HuH-7 (cell line): Measurements from ENCODE around the gene TUSC7.

Experiments
- DNase-seq: peaks from one replicate; pipeline ENCODE4 v3.0.0; 2011; ENCODE audit warnings: low spot score

The TUSC7 gene

GRCh38 chr3:116709479-116709878 is at the start of gene TUSC7:
Gene TUSC7, plus strand, starts transcription at chr3:116709779.
- no peak for DNase-seq

GRCh38 chr3:116661196-116661595 is 48.4 kb upstream of the TUSC7 start:
- DNase-seq, result no peak

- no peak for DNase-seq
Measured at GRCh38 chr3:116663161-116664110, 46.1 kb upstream of the TUSC7 start.

DNA sequence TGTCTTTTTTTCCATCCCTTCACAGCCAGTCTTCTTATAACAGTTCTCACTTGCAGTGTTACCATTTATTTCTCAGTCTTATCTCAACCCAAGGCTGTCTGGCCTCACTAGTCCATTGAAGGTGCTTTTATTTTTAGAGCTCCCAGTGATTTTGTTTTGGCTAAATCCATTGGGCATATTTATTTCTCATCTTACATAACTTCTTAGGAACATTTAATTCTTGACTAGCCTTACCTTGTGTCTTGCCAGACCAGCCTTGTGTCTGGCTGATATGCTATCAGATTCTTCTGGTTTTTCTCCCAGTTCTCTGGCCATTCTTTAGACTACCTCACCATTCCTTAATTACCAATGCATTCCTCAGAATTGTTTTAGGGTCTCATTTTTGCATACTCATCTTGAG is 42.3 kb upstream of the TUSC7 start:
- DNase-seq, result no peak

DNA sequence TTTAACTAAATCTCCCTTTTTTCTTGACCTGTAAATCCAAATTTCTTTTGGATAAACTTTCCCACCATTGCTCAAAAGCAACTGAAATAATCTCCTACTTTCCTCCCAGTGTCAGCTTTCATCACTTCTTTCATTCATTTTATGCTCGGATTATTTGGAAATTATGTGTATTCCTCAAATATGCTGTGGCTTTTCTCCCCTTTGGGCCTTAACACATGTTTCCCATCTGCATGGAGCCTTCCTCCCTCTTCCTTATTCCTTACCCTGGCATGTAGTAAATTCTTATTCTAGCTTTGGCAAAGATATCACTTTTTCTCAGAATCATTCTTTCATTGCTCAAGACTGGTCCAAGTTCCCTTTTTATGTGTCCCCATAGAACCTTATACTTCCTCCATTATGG is 41.8 kb upstream of the TUSC7 start:
- DNase-seq, result no peak

DNA sequence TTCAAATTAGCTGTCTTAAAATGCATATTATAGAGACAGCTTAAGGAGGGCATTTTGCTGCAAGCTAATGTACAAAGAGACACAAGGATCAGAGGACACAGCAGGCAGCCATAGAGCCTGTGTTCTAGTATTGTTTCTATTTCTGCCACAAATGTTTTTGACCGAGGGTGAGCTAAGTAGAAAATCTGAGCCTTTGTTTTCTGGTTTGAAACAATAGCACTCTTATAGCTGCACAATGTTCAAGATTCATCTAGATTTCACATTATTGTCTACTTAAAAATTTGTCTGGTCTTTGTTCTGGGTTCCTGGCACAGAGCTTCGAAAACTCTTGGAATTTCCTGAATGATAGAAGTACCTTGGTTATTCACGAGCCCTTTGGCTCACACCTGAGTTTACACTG is 40.0 kb upstream of the TUSC7 start:
- no peak for DNase-seq

- no peak for DNase-seq
Measured at GRCh38 chr3:116671151-116671550, 38.4 kb upstream of the TUSC7 start.

DNA sequence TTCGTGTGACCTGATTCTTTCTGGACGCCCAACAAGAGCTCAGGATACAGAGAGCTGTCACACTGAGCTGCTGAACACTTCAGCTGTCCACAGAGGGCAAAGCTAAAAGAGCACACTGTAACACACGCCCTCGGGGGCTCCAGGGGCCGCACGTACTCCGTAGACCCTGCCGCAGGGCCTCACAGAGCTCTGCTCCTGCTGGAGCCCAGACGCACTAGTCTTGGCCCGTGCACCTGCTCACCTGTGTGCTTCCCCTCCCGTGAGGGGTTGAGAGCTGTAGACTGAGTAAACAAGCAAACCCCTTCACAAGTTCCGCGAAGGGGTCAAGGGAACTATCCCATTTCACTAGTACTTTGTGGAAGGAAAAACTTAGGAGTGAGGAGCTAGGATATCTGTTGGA is 30.7 kb upstream of the TUSC7 start:
- no peak for DNase-seq

- no peak for DNase-seq
Measured at GRCh38 chr3:116691041-116691440, 18.5 kb upstream of the TUSC7 start.

- no peak for DNase-seq
Measured at GRCh38 chr3:116701070-116701469, 8.5 kb upstream of the TUSC7 start.

DNA sequence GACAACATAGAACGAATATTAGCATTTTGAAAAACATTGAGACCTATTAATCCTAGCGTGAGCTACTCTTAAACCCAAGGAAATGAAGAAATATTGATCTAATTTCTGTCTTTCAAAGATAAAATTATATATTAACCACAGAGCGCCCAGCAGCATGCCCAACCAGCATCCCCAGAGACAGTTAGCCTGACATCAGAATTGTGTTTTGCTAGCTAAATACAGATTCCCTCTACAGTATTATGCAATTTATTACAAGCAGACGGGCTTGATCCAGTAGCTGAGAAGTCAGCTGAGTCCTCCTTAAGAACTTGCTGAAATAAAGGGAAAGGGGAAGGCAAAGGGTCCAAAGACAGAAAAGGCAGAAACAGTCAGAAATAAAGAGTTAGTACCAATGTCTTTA is 7.2 kb upstream of the TUSC7 start:
- DNase-seq, result no peak

DNA sequence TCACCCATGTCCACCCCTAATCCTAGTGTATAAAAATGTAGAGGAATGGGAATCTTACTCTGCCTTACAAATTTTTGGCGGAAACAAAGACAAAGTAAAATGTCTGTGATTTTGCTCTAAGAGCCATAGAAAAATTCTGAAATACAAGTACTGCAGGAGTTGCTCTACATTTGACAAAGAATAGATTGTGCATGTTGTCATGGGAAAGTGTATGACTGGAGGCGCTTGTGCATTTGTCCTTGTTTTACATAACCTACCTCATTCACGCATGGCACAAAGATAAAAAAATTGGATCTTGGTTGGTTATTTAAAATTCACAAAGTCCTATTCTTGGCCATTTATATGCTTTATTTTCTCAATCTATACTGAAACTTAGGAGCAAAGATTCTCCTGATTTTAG is 2.0 kb upstream of the TUSC7 start:
- DNase-seq, result no peak

DNA sequence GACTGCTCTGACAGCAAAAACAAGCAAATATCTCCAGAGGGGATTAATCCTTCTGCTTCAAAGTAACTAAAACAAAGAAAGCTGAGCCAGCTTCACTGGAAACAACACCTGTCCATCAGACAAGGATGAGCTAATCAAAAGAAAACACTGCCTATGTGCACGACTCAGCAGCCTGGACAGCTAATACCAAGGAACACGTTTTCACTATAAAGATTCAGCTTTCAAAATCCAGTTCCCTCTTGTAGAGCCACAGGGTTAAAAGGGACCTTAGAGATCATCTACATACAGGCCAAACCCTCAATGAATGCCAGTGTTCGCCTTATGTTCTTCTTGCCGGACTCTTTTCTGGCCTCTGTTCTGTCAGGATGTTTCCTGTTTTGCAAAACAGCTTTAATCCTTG is 6.9 kb downstream of the TUSC7 start:
- DNase-seq, result no peak

DNA sequence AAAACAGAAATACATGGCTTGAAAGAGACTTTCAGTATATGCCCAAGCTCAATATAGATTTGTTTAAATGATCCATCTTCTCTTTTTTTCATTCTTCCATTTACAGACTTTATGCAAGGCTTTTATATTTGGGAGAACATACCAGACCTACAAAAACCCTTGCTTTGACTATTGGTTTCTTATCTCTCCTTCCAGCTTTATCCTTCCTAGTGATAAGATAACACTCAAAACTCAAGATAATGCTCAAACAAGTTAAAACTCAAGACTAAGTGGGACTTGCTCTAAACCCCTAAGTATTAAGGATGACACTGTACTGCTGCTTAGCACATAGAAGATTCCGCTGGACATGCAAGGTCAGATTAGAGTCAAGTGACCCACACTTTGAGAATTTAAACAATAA is 8.0 kb downstream of the TUSC7 start:
- no peak for DNase-seq

DNA sequence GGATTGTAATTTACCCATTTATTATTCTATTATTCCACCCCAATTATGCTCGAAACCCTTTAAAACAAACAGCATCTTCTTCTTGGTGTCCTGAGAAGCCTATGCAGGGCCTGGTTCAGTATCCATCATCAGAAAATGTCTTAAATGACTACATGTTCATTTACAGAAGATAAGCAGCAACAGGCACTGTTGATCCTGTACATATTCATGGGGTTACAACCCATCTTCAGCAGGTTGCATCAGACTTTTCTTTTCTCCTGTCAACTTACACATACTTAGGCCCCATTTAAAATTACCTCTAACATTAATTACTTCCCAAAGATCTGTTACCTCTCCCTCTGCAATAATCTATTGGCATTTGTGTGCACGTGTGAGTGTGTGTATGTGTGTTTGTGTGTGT is 18.9 kb downstream of the TUSC7 start:
- no peak for DNase-seq

DNA sequence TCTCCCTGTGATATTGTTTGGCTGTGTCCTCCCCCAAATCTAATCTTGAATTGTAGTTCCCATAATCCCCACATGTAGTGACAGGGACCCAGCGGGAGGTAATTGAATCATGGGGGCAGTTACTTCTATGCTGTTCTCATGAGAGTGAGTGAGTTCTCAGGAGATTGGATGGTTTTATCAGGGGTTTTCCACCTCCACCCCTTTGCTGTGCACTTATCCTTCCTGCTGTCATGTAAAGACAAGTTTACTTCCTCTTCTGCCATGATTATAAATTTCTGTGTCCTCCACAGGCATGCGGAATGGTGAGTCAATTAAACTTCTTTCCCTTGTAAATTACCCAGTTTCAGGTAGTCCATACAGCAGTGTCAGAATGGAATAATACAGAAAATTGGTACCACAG is 24.7 kb downstream of the TUSC7 start:
- DNase-seq, result no peak

GRCh38 chr3:116739678-116740077 is 30.1 kb downstream of the TUSC7 start:
- DNase-seq, result no peak

DNA sequence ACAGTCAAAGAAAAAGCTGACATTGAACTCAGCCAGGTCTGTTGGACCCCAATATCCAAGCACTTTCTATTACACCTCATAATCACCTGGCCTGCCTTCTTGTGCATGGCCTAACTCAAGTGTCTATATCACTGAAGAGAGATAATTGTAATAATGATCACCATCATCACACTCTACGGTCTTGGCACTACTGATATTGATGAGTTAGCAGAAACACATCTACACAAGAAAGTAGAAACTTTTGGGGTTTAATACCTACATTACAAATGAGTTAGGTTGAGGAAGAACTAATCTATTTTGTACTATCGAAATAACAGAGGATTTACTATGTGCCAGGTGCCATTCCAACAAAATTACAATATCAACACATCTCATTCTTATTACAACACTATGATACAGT is 30.7 kb downstream of the TUSC7 start:
- no peak for DNase-seq

DNA sequence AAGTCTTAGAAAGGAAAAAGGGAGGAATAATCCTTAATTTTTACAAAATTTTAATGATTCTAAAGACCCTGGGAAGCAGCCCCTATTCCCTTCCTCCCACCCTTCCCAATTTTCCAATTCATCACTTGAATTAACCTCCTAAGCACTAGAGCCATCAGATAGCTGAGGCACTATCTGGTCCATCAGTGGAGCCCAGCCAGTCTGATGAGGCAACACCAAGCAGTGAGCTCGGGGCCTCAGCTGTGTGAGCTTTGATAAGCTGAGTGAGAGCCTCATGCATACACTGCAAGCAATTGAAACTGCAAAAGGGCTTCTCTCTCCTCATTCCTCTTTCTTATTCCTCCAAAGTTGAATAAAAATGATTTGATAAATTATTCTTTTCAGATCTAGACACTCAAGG is 31.9 kb downstream of the TUSC7 start:
- DNase-seq, result no peak

GRCh38 chr3:116743062-116743461 is 33.5 kb downstream of the TUSC7 start:
- no peak for DNase-seq

DNA sequence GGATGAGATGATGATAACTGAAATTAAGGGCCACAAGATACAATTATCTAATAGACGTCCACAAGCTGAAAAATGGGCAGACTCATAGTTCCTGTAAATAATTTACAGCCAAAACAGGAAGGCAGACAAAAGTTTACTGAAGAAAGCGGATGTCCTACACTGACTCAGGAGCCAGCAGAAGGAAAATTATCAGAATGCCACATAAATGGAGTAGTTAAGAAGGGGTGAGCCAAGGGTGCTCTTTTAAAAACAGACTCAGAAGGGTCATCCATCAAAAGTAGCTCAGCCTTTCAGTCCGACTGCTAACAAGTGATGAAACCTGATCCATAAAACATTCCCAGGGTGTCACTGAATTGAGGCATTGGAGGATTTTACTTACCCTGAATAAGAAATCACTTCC is 39.8 kb downstream of the TUSC7 start:
- DNase-seq, result no peak

DNA sequence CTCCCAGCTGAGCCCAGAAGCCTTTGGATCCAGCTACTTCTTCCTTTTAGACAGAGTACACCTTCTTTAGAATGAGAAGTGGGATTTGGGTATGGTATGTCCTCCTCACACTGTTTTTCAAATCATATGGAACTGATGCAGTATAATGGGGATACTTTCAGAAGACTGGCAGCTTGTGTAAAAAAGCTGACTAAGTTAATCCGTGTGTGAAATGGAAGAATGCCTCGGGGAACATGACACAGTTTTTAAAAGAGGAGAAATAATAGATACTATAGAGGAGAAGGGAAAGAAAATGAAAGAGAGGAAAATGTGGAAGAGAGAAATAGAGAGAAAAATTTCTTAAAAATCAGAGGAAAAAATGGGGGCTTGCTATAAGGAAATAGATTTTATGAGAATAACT is 47.7 kb downstream of the TUSC7 start:
- no peak for DNase-seq

- no peak for DNase-seq
Measured at GRCh38 chr3:116759316-116759715, 49.7 kb downstream of the TUSC7 start.
